Stimulated activated naive CD8-positive, alpha-beta T cell treated with anti-CD3 and anti-CD28 coated beads, Interleukin-15, Interleukin-2, amounts not matched to agents 100 U/mL and 50 U/mL, for 24 hours (primary cell): ENCODE data around the gene P2RY8.
"Not testable (repeated sequence)": the region's sequence is repeated elsewhere in the genome, so short reads cannot be mapped to it uniquely, and the experiment has no call there.

Source experiments
- ATAC-seq: fragments of 150-1000 bp; cut with Tn5 transposase; one replicate; pipeline ENCODE4 v1.10.0; 2021
- DNase-seq: peaks from one replicate; pipeline ENCODE4 v3.0.0; 2021

P2RY8 gene

DNA sequence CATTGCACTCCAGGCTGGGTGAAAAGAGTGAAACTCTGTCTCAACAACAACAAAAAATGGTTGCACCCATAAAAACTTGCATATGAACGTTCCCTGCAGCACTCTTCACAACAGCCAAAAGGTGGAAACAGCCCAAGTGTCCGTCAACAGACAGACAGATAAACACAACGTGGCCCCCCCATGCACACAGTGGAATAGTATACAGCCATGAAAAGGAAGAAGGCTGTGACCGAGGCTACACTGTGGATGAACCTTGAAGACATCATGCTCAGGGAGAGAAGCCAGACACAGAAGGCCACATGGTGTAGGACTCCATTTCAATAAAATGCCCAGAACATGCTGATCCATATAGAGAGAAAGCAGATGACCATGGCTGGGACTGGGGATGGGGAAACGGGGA is 50.8 kb downstream of the P2RY8 start:
- no peak for ATAC-seq
- DNase-seq: no peak

DNA sequence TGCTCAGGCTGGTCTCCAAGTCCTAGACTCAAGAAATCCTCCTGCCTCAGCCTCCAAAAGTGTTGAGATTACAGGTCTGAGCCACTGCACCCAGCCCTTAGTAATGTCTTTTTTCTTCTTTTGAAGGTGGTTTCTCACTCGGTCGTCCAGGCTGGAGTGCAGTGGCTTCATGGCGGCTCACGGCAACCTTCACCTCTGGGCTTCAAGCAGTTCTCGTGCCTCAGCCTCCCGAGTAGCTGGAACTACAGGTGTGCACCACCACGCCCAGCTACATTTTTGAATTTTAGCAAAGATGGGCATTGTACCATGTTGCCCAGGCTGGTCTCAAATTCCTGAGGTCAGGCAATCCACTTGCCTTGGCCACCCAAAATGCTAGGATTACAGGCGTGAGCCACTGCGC is 52.0 kb downstream of the P2RY8 start:
- ATAC-seq (no peak), DNase-seq (no peak)

DNA sequence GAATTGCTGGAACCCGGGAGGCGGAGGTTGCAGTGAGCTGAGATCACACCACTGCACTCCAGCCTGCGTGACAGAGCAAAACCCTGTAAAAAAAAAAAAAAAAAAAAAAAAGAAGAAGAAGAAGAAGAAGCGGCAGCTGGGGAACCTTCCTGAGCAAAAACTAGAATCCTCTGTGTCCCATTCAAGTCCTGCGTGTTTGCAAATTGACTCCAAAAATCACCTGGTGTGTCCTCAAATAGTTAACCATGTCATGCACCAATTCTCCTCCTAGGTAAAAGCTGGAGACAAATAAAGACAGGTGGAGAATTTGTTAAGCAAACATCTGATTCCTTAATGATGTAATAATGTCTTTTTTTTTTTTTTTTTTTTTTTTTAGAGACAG is 52.4 kb downstream of the P2RY8 start:
- DNase-seq (no peak), ATAC-seq (no peak)

DNA sequence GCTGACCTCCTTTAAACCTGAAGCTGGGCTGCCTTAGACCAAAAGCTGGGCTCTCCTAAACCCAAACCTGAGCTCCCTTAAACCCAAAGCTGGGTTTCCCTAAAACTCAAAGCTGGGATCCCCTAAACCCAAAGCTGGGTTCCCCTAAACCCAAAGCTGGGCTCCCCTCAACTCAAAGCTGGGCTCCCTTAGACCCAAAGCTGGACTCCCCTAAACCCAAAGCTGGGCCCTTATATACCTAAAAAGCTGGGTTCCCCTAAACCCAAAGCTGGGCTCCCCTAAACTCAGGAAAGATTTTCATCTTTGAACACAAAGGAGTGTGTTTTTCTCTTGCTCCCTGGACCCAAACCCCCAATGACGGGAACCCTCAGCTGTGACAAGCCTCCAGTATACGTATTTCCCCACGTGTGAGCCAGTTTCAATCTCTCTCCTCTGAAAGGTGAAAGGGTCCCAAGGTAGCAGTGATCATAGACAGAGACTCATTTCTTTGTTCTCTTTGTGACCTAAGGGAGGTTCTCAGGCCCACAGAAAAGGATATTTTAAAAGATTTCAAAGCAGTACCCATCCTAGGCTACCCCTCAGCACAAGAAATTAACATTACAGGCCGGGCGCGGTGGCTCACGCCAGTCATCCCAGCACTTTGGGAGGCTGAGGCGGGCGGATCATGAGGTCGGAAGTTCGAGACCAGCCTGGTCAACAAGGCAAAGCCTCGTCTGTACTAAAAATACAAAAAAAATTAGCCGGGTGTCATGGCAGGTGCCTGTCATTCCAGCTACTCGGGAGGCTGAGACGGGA is 52.9 kb downstream of the P2RY8 start:
- DNase-seq (no peak), ATAC-seq (peak; percentile 38)

DNA sequence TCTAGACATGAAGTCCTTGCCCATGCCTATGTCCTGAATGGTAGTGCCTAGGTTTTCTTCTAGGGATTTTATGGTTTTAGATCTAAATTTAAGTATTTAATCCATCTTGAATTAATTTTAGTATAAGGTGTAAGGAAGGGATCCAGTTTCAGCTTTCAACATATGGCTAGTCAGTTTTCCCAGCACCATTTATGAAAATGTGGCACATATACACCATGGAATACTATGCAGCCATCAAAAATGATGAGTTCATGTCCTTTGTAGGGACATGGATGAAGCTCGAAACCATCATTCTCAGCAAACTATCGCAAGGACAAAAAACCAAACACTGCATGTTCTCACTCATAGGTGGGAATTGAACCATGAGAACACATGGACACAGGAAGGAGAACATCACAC is 54.5 kb downstream of the P2RY8 start:
- not testable (repeated sequence) for DNase-seq, ATAC-seq

DNA sequence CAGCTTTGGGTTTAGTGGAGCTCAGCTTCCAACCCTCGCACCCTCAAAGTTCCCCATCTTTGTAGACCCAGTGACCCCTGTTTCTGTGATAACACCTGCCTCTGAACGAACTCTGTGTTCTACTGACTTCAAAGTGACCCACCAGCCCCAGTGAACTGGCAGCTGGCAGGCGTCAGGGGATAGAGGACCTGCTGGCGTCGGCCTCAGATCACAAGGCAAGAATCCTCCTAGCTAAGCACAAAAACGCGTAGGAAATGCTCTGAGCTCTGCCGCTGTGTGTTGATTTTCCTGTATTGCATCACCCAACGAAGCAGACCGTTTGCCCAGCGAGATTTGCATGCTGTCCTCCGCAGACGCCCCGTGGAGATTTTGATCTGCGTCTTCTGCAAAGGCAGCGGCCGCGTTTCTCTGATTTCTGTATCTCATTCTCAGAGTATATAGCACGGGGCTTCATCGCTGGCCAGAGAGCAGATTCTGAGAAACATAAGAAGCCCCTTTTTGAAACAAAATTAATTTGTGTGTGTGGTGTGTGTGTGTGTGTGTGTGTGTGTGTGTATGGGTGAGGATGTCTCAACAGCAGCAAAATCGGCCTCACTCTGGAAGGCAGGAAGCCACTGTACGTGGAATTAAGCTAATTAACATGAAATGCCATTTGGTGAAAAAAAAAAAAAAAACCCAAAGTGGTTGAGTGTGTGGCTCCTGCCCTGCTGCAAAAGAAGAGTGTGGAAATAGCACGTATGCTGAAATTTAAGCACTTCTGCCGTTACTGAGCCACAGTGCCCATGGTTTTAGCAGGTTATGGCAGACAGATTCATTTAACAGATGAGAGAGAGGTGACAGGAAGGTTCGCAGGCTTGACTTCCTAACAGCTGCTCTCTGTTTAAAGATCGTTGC is 55.1 kb downstream of the P2RY8 start:
- DNase-seq (peak; percentile 76), ATAC-seq (peak; percentile 81)

DNA sequence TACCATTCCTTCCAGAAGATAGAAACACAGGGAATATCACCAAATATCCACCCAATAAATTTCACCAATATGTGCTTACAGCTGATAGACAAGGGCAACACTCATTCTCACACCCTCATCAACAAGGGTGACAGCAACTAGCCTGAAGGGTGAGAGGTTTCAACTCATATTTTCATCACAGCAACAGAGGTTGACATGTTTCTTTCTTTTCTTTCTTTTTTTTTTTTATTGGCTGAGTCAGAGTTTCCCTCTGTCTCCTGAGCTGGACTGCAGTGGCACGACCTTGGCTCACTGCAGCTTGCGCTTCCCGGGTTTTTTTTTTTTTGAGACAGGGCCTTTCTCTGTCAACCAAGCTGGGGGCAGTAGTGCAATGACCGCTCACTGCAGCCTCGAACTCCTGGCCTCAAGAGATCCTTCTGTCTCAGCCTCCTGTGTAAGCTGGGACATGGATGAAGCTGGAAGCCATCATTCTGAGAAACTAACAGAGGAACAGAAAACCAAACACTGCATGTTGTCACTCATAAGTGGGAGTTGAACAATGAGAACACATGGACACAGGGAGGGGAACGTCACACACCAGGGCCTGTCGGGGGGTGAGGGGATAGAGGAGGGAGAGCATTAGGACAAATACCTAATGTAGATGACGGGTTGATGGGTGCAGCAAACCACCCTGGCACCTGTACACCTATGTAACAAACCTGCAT is 56.8 kb downstream of the P2RY8 start:
- DNase-seq: no peak
- no peak for ATAC-seq

DNA sequence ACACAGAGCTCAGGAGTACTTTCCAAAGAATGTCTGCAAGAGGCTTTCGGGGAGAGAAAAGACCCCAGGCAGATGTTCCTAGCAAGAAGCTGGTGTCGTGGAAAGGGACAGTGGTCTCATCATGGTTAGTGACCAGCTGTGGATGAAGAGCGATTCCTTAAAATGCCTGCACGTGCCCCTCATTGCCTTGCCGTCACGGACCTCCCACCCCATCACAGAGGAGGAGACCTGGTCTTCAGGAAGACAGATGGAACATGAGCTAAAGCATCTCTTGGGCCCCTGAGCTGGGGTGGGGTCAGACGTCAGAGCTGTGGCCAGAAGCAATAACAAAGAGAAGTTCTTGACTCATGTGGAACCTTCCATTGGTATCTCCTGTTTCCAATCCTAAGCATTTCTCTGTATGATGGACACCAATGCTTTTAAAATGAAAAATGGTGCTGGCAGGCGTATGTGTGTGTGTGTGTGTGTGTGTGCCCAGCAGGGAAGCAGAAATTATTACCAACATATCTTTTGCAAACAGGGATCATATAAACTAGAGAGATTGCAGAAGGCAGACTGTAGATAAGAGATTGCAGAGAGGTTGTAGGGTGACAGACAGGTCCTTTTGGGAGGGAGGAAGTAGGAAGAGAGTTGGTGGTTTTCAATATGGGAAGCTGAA is 59.1 kb downstream of the P2RY8 start:
- DNase-seq (no peak), ATAC-seq (no peak)

DNA sequence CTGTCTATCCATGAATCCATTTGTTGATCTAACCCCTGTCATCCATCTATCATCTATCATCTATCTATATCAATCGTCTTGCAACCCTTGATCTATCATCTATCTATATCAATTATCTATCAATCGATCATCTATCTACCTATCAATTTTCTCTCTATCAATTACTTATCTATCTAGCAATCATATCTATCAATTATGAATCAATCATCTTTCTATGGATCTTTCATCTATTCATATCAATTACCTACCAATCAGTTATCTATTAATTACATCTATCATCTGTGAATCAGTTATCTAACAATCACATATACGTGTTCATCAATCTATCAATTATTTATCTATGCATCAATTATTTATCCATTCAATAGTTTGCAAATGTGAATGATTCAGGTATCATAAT is 59.8 kb downstream of the P2RY8 start:
- no peak for ATAC-seq
- DNase-seq: no peak

DNA sequence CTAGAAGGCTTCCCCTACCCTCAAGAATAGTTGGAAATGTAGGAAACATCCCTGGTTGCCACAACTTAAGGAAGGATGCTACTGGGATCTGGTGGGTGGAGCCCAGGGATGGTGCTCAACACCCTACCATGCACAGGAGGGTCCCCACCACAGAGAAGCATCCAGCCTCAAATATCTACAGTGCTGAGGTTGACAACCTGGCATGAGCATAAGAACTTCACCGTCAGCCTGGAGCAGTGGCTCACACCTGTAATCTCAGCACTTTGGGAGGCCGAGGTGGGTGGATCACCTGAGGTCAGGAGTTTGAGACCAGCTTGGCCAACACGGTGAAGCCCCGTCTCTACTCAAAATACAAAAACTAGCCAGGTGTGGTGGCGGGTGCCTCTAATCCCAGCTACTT is 60.3 kb downstream of the P2RY8 start:
- ATAC-seq (no peak), DNase-seq (no peak)

DNA sequence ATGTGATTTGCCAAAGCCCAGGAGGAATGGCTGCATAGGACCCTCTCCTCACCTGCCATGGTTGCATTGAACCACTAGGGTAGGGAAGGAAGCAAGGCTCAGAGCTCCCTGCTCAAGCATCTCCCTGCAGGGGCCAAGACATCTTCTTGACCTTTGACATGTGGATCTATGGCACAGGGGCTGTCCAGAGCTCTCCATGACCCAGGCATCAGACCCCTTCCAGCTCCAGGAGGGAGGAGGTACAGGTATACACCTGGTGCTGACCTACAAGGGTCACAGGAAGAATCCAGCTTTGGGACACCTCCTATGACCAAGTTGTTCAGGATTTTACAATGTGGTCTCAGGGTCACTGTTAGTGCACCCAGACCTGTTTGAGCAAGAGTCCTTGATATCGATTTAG is 61.1 kb downstream of the P2RY8 start:
- ATAC-seq (no peak), DNase-seq (no peak)

DNA sequence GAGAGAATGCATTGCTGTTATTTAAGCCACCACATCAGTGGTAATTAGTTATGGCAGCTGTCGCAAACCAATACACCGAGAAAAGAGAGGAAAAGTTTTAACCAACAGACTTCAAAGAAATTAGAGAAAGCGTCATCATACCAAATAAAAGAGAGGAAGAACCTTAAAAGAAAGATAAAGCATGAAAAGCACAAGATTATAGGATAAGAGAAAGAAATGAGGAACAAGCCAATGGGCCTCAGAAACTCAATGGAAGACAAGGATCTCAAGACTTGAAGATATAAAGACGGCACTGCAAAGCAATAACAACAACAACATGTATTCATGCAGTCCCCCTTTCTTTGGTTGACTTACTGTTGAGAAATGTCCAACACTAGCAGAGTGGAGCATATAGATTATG is 61.5 kb downstream of the P2RY8 start:
- DNase-seq (no peak), ATAC-seq (no peak)

DNA sequence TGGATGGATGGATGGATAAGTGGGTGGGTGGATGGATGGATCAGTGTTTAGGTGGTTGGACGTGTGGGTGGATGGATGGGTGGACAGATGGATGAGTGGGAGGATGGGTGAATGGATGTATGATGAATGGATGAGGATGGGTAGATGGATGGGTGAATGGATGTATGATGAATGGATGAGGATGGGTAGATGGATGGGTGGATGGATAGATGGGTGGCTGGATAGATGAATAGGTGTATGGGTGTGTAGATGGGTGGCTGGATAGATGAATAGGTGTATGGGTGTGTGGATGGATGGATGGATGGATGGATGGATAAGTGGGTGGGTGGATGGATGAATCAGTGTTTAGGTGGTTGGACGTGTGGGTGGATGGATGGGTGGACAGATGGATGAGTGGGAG is 62.4 kb downstream of the P2RY8 start:
- not testable (repeated sequence) for DNase-seq

DNA sequence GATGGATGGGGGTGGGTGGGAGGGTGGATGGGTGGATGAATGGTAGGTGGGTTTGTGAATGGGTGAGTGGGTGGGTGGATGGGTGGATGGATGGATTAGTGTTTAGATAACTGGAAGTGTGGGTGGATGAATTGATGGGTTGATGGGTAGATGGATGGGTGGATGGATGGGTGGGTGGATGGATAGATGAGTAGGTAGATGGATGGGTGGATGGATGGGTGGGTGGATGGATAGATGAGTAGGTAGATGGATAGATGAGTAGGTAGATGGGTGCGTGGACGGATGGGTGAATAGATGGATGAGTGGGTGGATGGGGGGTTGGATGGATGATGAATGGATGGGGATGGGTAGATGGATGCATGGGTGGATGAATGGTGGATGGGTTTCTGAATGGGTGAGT is 64.0 kb downstream of the P2RY8 start:
- ATAC-seq: no peak
- DNase-seq: no peak

More for the DNA sequence above, 62.4 kb downstream of the P2RY8 start:
- not testable (repeated sequence) for ATAC-seq

DNA sequence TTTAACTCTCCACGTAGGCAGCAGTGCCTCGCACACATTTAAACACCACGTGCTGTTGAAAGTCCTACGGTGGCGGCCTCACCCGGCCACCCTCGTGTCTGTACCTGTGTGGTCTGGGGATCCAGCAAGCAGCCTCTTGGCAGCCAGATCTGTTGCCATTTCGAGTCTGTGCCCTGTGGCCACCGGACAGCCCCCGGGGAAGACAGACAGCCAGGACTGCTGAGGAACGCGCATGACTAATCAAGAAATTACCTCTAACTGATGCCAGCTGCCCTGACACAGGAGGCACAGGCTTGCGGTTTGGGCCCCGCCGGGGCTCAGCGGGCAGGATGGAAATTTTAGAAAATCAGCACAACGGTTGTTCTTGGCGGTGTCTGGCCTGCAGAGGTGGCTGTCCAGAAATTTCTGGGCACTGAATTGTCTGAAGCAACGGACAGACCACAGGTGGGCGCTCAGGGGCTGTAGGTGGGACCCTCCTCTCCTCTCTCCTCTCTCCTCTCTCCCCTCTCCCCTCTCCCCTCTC is 68.7 kb downstream of the P2RY8 start:
- DNase-seq (peak; percentile 83), ATAC-seq (peak; percentile 73)

DNA sequence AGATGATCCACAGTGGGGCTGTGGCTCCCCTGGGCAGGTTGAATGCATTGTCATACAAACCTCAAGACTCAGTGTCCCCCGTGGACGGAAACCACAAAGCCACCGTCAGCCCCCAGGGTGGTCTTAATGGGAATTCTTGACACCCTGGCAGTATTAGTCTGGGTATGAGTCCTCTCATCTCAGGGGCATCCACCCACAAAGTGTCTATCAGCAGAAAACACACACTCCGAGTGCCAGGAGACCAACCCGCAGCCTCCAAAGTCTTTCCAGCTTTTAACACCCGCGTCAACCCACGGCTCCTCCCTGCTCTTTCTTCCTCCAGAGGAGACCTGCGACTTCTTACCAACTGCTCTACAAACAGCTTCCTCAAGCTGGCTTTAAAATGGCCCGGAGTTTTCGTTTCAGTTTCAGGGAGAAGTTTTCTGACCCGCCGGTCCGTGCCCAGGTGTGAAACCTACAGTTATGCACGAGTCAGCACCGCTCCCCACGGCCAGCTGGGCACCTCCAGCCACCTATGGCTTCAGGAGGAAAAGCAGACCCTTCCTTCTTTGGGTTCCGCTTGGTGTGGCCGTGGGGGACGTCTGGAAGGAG is 69.9 kb downstream of the P2RY8 start:
- ATAC-seq (no peak), DNase-seq (peak; percentile 46)

DNA sequence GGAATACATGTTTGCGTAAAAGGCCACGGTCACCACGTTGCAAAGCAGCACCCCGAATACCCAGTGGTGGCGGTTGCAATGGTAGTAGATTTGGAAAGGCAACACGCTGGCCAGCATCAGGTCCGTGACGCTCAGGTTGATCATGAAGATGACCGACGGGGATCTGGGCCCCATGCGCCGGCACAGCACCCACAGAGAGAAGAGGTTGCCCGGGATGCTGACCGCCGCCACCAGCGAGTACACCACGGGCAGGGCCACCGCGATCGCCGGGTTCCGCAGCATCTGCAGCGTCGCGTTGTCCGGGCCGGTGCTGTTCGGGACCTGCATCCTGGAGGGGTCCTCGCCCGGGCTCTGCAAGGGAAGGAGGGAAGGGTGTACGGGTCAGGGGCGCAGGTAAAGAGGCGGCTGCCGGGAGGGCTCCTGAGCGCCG is 70.7 kb downstream of the P2RY8 start:
- ATAC-seq: no peak
- DNase-seq: peak; percentile 4

DNA sequence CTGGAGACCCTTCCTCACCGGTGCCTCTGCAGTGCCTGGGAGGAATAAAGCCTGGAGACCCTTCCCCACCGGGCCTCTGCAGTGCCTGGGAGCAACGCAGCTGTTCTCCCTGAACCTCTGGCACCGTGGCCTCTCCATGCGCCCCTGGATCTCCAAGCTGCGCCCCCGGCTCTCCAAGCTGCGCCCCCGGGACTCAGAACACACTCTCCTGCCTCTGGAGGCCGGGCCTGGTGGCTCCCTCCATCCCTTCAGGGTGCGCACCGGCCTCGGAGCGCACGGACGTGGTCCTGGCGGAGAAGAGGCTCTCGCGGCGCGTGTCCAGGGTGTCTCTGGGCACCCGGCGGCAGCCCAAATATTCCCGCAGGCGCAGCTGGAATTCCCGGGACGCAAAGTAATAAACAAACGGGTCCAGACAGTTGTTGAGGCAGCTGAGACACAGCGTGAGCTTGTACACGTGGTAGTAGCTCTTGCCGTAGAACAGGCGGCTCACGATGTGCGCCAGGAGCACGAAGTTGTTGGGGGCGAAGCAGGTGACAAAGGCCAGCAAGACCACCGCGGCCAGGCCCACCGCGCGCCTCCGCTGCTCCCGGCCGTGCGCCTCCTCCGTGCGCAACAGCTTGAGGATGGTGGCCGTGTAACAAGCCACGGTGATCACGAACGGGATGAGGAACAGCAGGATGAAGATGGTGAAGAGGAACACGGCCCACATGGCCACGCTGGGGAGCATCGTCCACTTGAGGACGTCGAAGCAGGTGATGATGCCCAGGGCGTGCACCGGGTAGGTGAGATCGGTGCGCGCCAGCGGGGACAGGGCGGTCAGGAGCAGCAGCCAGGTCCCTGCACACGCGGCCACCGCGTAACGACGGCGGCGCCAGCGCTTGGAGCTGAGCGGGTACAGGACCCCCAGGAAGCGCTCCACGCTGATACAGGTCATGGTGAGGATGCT is 71.4 kb downstream of the P2RY8 start:
- DNase-seq (peak; percentile 3), ATAC-seq (no peak)

DNA sequence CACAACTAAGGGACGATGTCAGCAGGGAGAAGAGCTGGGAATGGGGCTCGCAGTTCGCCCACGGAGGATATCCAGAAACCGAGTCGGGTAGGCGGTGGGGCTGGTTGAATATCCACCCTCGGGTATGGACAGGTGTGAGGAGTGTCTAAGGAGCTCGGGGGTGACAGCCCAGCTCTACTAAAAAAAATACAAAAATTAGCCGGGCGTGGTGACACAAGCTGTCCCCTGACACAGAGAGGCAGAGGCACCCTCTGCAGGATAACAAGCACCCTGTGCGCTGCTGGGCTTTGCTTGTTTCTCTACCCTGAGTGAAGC is 72.1 kb downstream of the P2RY8 start:
- DNase-seq (peak; percentile 16), ATAC-seq (no peak)
